Endothelial cell of umbilical vein (primary cell): ENCODE results near the gene SLC5A12. TPM values are rescaled to one million over a fixed set of nuclear protein-coding genes. Genes with fewer than 3 reads are reported as not detected.

ENCODE experiments used
- BruUV-seq: library from RNA; stranded (reverse); fragments of 400-500 nt; replicated peaks from 2 replicates; lab custom pipeline; 2021; lab: Mats Ljungman, UMichigan
- CTCF ChIA-PET: fragments of 300-600, 350-600 bp; sonication (Branson Sonifier 250); formaldehyde crosslinking; loops from one replicate; lab custom pipeline; 2021; ENCODE audit warnings: antibody characterized with exemption, inconsistent platforms; lab: Charles Lee
- POLR2A ChIA-PET: fragments of 300-600, 350-600 bp; sonication (Branson Sonifier 250); formaldehyde crosslinking; loops from one replicate; lab custom pipeline; 2021; ENCODE audit warnings: antibody characterized with exemption, inconsistent platforms; lab: Charles Lee
- DNase-seq: peaks from one replicate; pipeline ENCODE4 v3.0.0-alpha.2; 2011; ENCODE audit warnings: low read depth, low spot score
- FAIRE-seq: peaks from 2 replicates; lab custom pipeline; 2011; peaks lifted over from hg19 to GRCh38; lab: Jason Lieb, UNC
- H2AFZ ChIP-seq: 2 replicates; pipeline ENCODE4 v1.6.0; 2012; ENCODE audit warnings: low read depth, low read length, control low read depth, inconsistent platforms
- H3K27ac ChIP-seq: 2 replicates; pipeline ENCODE4 v1.5.1; 2011; ENCODE audit warnings: low read depth, mild to moderate bottlenecking, control low read depth, low read length, moderate library complexity; ENCODE audit not compliant: insufficient read depth
- H3K27me3 ChIP-seq, 2 experiments: 2 replicates each; pipeline versions ENCODE4 v1.6.0 to v1.6.1; 2011; ENCODE audit warnings: low read length in 2 of 2, mixed read lengths in 1 of 2; ENCODE audit not compliant: control insufficient read depth in 2 of 2, insufficient read depth in 2 of 2
- H3K36me3 ChIP-seq, 2 experiments: 2 replicates in 1 of 2; 3 replicates in 1 of 2; pipeline ENCODE4 v1.5.1; 2011; ENCODE audit warnings: low read length in 2 of 2, mild to moderate bottlenecking in 1 of 2, moderate library complexity in 1 of 2; ENCODE audit not compliant: control insufficient read depth in 2 of 2, insufficient read depth in 2 of 2; ENCODE audit errors: extremely low read depth in 1 of 2
- H3K4me1 ChIP-seq: 3 replicates; pipeline ENCODE4 v1.5.1; 2011; ENCODE audit warnings: mild to moderate bottlenecking, low read length; ENCODE audit not compliant: control insufficient read depth, insufficient read depth; ENCODE audit errors: extremely low read depth
- H3K4me2 ChIP-seq: 2 replicates; pipeline ENCODE4 v1.6.1; 2011; ENCODE audit warnings: low read length, control low read depth, mixed read lengths; ENCODE audit not compliant: insufficient read depth
- H3K4me3 ChIP-seq, 3 experiments: fragments of 200-600 bp in 1 of 3; sonication (generic), shearing (Covaris generic) in 1 of 3; replicated peaks in 1 of 3; 2 replicates each; pipeline ENCODE4 v1.5.1; 2011 to 2016; ENCODE audit warnings: control low read depth in 3 of 3, low read length in 3 of 3, mild to moderate bottlenecking in 2 of 3, inconsistent platforms in 1 of 3, low read depth in 1 of 3, moderate library complexity in 1 of 3; ENCODE audit not compliant: insufficient read depth in 1 of 3
- H3K79me2 ChIP-seq: 2 replicates; pipeline ENCODE4 v1.6.0; 2012; ENCODE audit warnings: low read length, inconsistent platforms; ENCODE audit not compliant: control insufficient read depth, insufficient read depth
- H3K9ac ChIP-seq: replicated peaks from 2 replicates; pipeline ENCODE3; 2011; ENCODE audit warnings: low read length, control low read depth; ENCODE audit not compliant: insufficient read depth; ENCODE audit errors: extremely low read depth
- H3K9me1 ChIP-seq: replicated peaks from 3 replicates; pipeline ENCODE4 v1.6.0; 2011; ENCODE audit warnings: mild to moderate bottlenecking, low read length; ENCODE audit not compliant: control insufficient read depth, insufficient read depth; ENCODE audit errors: extremely low read depth
- H3K9me3 ChIP-seq: replicated peaks from 2 replicates; pipeline ENCODE4 v1.5.1; 2012; ENCODE audit warnings: low read length, inconsistent platforms; ENCODE audit not compliant: control insufficient read depth, insufficient read depth
- H4K20me1 ChIP-seq: replicated peaks from 2 replicates; pipeline ENCODE3; 2011; ENCODE audit warnings: mild to moderate bottlenecking, low read length; ENCODE audit not compliant: control insufficient read depth, insufficient read depth; ENCODE audit errors: extremely low read depth
- CTCF ChIP-seq, 2 donors: IDR thresholded peaks; 1 replicate in 1 of 2; 2 replicates in 1 of 2; pipeline ENCODE4 v1.5.1; 2011; ENCODE audit warnings: low read length in 2 of 2, mild to moderate bottlenecking in 2 of 2, moderate library complexity in 2 of 2, control low read depth in 1 of 2, inconsistent platforms in 1 of 2, low read depth in 1 of 2; ENCODE audit not compliant: insufficient read depth in 1 of 2; ENCODE audit errors: extremely low read depth in 1 of 2
- EZH2 ChIP-seq: IDR thresholded peaks from 2 replicates; pipeline ENCODE4 v1.6.1; 2012; ENCODE audit warnings: borderline replicate concordance, low read depth, mild to moderate bottlenecking, moderate library complexity, low read length, inconsistent platforms; ENCODE audit not compliant: severe bottlenecking
- FOS ChIP-seq: IDR thresholded peaks from 2 replicates; pipeline ENCODE4 v1.6.1; 2011; ENCODE audit warnings: mild to moderate bottlenecking, low read length, moderate library complexity, borderline replicate concordance; ENCODE audit not compliant: insufficient read depth
- GATA2 ChIP-seq: IDR thresholded peaks from 2 replicates; pipeline ENCODE4 v1.7.0; 2011; ENCODE audit warnings: low read depth, mild to moderate bottlenecking, moderate library complexity, mixed read lengths, low read length; ENCODE audit not compliant: insufficient read length, insufficient read depth
- JUN ChIP-seq: IDR thresholded peaks from 2 replicates; pipeline ENCODE4 v1.6.1; 2011; ENCODE audit warnings: borderline replicate concordance, low read depth; ENCODE audit not compliant: insufficient read length, insufficient read depth
- MAX ChIP-seq: IDR thresholded peaks from 2 replicates; pipeline ENCODE4 v1.6.1; 2011; ENCODE audit not compliant: insufficient read depth, insufficient read length
- MYC ChIP-seq: IDR thresholded peaks from one replicate; pipeline ENCODE4 v1.6.1; 2011; ENCODE audit warnings: mild to moderate bottlenecking, low read depth, low read length
- POLR2A ChIP-seq: IDR thresholded peaks from 2 replicates; pipeline ENCODE4 v1.6.1; 2012; ENCODE audit warnings: low read depth, mild to moderate bottlenecking, control low read depth, low read length
- POLR2AphosphoS5 ChIP-seq: IDR thresholded peaks from 2 replicates; pipeline ENCODE4 v1.6.1; 2012; ENCODE audit warnings: low read depth, mild to moderate bottlenecking, control low read depth, low read length, moderate library complexity; ENCODE audit not compliant: insufficient read depth
- dilution Hi-C: fragments of 300-500 bp; cut with MboI; formaldehyde crosslinking; loops from one replicate; pipeline ENCODE4 v1.15.0; 2019; ENCODE audit warnings: low sequenced_read_pairs; ENCODE audit not compliant: extremely low pct_ligation_motif_present
- intact Hi-C: fragments of 100-400 bp; cut with micrococcal nuclease; formaldehyde crosslinking; loops from one replicate; pipeline ENCODE4 v1.10.0; 2022
- polyA plus RNA-seq, 4 experiments: library from polyadenylated mRNA; depleted of rRNA in 3 of 4; stranded (reverse) in 3 of 4; unstranded in 1 of 4; fragments of >200 nt; gene quantifications; 2 replicates each; pipeline versions ENCODE4 v1.2.1 to v1.2.3, GENCODE V29; 2011 to 2012; ENCODE audit warnings: missing spikeins in 1 of 4
- total RNA-seq: library from RNA; stranded (reverse); gene quantifications from 2 replicates; pipeline ENCODE4 v1.2.3, GENCODE V29; 2021

The SLC5A12 gene
- total and polyA plus RNA-seq, 2 donors (not counting 3 experiments of a cell fraction or from before 2014, with no cell fraction given): not detected

GRCh38 chr11:26757995-26758394, 36.1 kb upstream of the SLC5A12 start:
- BruUV-seq: no TSS peak

More at GRCh38 chr11:26757995-26758394, 36.1 kb upstream of the SLC5A12 start:
- Histone ChIP-seq H3K4me1 (no peaks in the 10 kb centered on the region), H3K27me3 (no peaks in the 10 kb centered on the region), H3K27ac (no peak overlapping the region), H3K36me3 (no peaks in the 10 kb centered on the region), H3K4me2 (no peak overlapping the region), H4K20me1 (no peaks in the 10 kb centered on the region), H2AFZ (no peak overlapping the region), H3K9me1 (no peaks in the 10 kb centered on the region), H3K9ac (no peak overlapping the region), H3K79me2 (no peaks in the 10 kb centered on the region), H3K4me3 (no peak overlapping the region), H3K9me3 (no peaks in the 10 kb centered on the region)
- dilution Hi-C loops: no loop called here
- intact Hi-C loops: no loop called here
- CTCF ChIA-PET: no interaction called here
- POLR2A ChIA-PET: no interaction called here
- no peak for TF ChIP-seq POLR2AphosphoS5
- no peak for TF ChIP-seq MYC
- TF ChIP-seq JUN: no peak
- TF ChIP-seq MAX: no peak
- TF ChIP-seq FOS: no peak
- no peak for TF ChIP-seq GATA2
- no peak for TF ChIP-seq CTCF (IDR thresholded peaks at IDR 0.05; ENCODE audit: extremely low read depth in 1 of 2, insufficient read depth in 1 of 2, low read depth in 1 of 2, low read length in 2 of 2)
- TF ChIP-seq EZH2: no peak
- no peak for TF ChIP-seq POLR2A
- no peak for DNase-seq
- no peak for FAIRE-seq
